GM18867 (cell line): ENCODE data around the gene CLCNKA.
"Not testable (repeated sequence)": the region's sequence is repeated elsewhere in the genome, so short reads cannot be mapped to it uniquely, and the experiment has no call there.

ENCODE experiments used
- ATAC-seq: cut with Tn5 transposase; IDR thresholded peaks from one replicate; pipeline ENCODE4 v1.9.1; 2021; ENCODE audit warnings: mild to moderate bottlenecking, moderate library complexity; ENCODE audit not compliant: unreplicated experiment

Gene CLCNKA

DNA sequence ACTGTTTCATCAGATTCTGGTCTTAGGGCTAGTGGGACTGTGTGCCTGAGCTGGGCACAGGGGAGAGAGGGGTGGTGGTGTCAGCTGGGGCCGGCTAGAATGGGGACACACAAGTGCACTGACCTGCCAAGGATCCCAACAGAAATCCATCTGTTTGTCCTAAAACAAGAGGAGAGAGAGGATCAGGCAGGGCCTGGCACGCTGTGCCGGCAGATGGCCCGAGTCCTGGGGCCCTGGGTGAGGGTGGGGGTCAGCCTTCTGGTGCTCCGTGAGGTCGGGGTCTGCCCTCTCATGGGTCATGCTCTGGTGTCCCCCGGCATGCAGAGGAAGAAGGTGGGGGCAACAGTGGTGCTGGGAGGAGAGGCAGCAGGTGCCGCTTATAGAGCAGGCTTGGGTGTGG is 18.0 kb downstream of the CLCNKA start:
- ATAC-seq: not testable (repeated sequence)

DNA sequence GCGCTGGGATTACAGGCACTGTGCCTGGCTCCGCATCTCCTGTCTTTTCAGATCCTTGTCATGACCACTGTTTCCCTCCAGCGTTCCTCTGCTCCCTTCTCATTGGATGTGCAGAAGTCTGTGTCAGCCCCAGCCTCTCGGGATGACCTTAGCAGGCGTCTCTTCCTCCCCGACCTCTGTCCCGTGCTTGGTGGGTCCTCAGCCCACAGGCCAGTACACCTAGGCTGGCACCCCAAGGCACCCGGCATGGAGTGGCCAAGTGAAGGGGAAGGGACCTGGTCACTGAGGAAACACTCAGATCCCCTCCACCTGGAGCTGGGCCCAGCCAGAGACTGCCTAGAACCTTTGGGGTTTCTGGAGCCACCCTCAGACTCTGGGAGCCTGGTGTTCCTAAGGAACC is 19.4 kb downstream of the CLCNKA start:
- ATAC-seq: no peak

DNA sequence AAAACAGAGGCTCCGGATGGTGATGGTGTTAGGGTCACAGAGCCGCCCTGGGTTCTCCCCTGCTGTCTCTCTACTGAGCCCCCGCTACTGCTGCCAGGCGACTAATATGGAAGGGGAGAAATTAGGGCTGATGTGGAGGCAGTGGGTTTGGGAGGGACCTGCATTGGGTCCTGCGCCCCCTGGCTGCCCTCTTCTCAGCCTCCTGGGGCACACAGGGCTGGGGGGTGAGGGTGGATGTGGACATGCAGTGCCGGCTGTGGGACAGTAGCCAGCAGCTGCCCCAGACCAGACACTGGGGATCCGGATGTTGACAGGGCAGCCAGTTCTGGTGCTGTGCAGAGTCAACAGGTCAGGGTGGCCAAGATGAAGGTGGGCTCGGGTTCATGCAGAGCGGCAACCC is 20.3 kb downstream of the CLCNKA start:
- ATAC-seq: no peak

DNA sequence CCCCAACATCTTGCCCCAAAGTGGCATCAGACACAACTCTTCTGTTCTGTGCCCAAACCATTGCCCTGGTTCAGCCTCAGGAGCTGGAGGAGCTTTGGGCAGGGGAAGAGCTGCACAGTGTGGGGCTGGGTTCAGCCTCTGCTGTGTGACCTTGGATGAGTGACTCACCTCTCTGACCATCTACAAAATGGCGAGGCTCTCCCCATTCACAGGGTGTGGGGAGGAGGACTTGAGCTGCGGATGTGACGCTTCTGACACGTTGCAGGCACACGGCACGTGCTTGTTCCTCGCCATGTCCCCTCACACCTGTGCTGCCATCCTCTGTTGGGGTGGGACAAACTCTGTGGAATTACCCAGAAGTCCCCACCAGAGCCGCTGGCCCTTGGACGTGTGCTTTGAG is 20.8 kb downstream of the CLCNKA start:
- ATAC-seq: not testable (repeated sequence)

DNA sequence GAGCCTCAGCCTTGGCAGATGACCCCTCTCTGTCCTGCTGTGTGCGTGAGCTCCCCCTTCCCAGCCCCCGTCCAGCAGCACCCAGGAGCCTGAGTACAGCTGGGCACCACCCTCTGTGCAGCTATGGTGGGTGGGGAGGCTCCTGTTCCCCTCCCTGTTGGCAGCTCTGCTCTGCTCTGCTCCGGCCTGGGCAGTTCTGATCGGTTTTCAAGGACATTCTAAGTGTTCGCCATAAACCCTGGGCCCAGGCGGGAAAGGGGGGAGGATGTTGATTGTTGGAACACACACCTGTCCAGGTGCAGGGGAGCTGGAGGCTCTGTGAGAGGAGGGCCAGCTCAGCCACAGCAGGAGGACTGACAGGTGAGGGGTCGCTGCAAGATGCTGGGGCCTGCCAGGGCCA is 21.7 kb downstream of the CLCNKA start, which contains the start of gene CLCNKB:
TSS of gene CLCNKB (plus strand) at position 262 of the 400 bp plus-strand sequence. CDS start 711 bp downstream, outside the sequence.
- ATAC-seq: no peak

DNA sequence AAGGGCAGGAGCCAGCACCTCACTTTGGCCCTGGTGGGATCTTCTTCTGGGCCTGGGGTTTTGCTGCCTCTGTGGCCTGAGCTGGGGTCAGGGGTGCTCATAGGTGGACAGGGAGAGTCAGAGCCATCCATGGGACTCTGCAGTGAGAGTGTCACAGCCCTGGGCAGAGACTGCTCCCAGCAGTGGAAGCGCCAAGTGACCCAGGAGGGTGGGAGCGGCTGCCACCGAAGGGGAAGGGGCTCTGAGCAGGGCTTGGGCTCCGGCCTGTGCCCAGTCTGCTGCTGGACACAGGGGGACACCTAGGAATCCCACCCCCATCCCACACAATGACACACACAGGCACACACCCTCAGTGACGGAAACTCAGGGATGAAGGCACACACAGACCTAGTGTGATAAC is 22.1 kb downstream of the CLCNKA start:
- no peak for ATAC-seq

DNA sequence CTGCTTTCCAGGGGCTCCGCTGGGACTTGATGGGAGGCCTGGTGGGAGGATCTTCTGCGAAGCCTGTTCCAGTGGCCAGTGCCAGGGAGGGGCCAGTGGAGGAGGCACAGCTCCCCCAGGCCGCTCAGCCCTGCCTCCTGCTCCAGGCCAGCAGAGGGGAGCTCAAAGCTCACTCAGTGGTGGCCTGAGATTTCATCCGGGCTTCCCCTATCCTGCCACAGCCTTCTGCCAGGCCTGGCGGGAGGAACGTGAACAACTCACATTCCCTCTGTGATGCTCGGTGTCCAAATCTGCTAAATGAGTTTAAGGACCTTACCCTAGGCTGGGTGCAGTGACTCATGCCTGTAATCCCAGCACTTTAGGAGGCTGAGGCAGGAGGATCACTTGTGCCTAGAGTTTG is 25.0 kb downstream of the CLCNKA start:
- ATAC-seq: no peak

DNA sequence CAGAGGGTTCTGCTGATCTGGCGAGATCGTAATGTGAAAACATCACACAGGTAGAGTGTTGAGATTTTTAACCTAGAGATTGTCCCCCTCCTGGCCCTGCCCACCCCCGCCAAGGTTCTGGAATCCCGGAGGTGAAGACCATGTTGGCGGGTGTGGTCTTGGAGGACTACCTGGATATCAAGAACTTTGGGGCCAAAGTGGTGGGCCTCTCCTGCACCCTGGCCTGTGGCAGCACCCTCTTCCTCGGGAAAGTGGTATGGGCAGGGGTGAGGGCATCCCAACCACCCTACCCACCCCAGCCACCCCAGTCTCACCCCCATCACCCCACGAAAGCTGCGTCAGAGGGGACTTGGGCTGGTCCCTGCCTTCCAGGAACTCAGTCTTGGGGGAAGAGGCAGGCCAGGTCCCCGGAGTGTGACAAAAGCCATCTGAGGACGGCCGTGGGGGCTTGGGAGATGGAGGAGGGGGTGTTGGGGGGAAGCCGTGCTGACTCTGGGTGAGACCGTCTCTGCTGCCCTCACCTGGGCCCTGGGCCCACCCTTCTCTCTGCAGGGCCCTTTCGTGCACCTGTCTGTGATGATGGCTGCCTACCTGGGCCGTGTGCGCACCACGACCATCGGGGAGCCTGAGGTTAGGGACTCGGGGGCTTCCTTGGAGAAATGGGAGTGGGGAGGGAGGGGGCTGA is 26.1 kb downstream of the CLCNKA start:
- no peak for ATAC-seq

DNA sequence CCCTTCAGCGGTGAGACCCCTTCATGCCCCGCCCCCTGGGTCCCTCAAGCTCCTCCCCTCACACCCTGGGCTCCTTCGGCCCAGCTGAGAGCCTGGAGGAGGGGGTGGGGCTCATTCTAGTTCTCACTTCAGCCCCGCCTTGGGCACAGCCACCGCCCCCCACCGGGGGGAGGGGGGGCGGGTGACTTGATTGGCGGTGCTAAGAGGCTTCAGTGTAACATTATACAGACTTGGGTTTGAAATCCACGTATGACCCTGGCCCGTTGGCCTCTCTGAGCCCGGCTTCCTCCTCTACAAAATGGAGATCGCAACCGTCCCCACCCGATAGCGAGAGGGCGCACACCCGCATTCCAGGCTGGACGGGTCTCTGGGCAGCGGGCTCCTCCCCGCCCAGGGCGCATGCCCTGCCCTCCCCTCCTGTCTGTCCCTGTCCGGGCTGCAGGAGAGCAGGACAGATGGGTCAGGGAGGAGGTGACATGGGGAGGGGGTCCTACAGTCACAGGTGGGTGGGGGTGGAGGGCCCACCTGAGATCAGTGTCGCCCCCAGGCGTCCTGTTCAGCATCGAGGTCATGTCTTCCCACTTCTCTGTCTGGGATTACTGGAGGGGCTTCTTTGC is 26.8 kb downstream of the CLCNKA start:
- no peak for ATAC-seq

DNA sequence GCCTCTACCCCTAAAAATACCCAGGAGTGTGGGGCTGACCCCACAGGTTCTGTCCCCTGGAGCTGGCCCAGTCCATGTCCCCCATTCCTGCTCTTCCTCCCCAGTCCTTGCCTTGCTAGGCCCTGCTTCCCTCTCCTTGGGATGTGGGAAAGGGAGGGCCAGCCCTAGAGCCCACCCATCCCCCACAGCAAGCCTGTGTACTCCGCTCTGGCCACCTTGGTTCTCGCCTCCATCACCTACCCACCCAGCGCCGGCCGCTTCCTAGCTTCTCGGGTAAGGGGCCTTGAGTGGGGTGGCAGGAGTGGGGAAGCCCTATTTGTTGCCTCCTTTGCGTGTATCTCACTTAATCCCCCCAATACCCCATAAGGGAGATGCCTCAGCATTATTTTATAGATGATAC is 28.5 kb downstream of the CLCNKA start:
- no peak for ATAC-seq

DNA sequence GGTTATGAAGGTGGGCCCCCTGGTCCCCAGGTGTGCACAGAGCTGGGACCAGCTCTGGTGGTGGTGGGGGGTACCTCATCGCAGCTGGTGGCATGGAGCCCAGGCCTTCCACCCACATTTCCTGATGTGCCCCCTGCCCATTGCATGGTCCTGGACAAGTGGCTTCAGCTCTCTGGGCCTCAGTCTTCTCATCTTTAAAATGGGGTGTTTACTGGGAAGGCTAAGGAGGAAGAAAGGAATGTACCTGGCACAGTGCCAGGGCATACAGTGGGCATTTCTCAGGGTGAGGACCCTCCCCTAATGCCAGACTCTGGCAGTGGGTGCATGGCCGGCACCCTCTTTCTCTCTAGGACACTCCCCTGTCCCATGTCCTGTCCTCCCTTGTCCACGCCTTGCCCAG is 29.2 kb downstream of the CLCNKA start:
- ATAC-seq: no peak

DNA sequence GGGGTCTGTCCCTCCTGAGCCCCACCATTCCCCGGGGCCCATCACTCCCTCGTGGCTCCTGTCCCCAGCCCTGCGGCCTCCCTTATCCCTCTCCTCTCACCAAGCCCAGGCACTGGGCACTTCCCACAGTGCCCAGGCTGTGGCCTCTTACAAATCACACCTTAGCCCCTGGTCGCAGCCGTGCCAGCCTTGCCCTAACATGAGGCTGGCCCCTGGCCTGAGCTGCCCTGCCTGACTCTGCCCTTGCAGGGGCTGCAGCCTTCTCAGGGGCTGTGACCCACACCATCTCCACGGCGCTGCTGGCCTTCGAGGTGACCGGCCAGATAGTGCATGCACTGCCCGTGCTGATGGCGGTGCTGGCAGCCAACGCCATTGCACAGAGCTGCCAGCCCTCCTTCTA is 30.1 kb downstream of the CLCNKA start:
- not testable (repeated sequence) for ATAC-seq

DNA sequence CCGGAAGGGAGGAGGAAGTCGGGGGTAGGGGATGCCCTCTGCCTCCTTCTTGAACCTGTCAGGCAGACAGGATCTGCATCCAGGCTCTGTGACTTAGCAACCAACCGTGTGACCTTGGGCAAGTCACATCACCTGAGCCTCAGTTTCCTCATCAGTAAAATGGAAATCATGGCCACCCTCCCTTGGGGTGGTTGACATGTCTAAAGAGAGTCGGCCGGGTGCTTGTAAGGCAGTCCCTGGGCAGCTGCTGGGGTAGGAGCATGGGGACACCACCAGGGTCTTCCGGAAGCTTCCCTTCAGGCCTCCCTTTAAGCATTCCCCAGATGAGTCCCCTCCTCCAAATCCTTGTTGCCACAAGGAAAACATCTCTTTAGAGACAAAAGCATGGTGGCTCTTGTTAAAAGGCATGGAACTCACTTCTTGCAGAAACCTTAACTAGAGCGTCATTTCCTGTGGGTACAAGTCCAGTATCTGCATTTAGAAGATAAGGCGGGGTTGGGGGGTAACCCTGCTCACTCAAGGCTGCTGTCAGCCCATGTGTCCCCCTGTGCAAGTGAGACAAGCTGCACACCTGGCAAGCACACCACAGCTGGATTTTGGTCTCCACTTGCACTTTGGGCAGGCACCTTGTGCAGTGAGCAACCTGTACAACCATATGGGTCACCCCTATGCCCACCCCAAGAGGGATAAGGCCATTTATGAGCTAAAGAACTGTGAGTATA is 32.1 kb downstream of the CLCNKA start:
- no peak for ATAC-seq

DNA sequence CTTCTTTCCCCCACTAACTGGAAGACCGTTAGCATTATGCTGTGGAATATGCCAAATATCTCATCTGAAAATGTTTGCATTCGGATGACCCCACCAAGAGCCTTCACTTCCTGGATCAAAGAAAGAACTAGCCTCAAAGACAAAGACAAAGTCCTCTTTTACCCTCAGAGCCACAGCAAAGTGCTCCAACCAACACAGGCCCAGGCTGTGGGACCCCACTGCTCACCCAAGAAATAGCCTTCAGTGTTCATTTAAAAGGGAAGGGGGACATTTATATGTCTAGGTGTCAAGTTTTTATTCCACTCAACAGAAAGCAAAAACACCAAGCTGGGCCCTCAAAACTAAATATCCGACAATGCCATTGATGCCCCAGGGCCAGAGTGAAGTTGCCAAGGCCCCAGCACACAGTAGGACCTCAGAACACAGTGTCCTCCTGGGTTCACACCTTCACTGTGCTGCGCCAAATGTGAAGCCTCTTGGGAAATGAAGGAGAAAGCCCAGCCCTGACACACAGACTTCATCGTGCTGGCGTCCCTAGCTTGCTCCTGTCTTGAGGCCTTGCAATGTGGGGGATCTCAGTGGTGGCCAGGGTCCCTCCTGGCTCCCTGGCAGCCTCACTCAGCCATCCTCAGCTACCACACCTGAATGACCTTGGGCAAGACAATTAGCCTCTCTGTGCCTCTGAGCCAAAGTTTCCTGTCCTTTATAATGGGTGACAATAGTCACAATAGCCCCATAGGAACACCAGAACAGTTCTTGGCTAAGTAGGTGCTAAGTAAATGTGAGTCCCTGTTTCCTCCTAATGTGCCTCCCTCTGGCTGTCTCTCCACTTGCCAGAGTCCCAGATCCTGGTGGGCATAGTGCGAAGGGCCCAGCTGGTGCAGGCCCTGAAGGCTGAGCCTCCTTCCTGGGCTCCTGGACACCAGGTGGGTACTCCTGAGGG is 33.0 kb downstream of the CLCNKA start:
- ATAC-seq: no peak

DNA sequence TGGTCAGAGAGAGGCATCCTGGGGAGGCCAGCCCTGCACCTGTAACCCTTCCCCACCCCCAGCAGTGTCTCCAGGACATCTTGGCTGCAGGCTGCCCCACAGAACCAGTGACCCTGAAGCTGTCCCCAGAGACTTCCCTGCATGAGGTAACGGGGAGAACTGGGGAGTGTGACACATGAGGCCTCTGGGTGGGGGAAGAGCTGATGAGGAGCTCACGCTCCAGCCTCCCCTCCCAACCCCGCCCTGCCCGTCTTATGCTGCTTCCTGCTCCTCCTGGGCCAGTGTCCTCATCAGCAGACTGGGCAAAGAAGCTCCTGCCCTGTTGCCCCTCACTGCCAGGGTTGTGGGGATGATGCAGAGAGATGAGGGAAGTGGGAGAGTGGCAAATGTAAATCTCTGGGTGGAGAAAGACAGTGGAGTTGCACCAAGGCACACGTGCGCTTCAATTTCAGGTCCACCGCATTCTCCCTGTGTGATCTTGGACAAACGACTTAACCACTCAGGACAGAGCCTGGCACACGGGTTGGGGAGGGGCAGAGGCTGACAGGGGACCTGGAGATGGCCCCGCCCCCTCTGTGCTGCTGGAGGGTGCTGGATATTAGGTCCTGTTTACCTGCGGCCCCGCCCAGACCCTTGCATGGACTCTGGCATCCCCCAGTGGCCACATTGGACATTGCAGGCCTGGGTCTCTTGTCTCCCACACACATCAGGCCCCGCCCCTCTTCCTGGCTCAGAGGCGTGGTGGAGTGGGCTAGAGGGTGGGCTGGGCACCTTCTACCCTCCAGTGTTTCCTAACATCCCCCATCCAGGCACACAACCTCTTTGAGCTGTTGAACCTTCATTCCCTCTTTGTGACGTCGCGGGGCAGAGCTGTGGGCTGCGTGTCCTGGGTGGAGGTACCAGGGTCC is 34.0 kb downstream of the CLCNKA start:
- peak; percentile 71 for ATAC-seq

DNA sequence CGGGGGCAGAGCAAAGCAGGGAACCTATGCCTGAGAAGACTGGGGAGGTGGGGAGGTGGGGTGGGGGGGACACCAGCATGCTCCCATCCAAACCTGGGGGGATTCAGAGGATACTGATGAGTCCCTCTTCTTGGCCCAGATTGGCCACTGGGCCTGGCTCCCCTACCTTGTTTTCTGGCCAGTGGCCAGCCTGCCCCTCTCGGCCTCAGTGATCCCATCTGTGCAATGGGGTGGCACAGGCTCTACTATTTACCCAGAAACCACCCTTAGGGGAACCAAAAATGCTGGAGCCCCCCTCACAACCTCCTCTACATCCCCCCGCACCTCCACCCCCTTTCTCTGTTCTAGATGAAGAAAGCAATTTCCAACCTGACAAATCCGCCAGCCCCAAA is 34.7 kb downstream of the CLCNKA start:
- ATAC-seq: not testable (repeated sequence)

DNA sequence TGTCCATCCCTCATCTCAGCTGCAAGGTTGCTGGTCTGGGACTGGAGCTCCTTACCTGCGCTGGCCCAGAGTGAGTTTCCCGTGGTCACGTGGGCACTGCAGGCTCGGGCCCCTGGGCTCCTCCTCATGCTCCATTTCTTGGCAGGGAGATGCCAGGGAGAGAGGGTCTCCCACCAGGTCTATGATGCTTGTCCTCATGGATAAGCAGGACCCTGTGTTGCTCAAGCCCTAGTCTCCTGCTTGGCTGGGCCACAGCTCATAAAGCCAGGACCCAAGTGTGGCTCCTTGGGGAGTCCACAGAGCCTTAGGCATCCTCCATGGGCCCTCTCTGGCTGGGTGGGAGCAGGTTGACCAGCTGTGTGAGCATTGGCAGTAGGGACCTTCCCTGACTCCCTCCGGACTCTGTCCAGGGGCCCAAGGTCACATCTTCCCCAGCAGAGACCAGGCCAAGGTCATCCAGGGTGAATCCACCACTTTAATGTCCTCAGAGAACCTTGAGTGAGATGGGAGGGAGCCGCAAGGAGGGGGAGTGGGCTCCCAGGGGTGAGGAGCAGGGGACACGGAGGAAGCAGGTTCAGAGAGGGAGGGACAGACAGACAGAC is 35.6 kb downstream of the CLCNKA start:
- ATAC-seq: not testable (repeated sequence)

DNA sequence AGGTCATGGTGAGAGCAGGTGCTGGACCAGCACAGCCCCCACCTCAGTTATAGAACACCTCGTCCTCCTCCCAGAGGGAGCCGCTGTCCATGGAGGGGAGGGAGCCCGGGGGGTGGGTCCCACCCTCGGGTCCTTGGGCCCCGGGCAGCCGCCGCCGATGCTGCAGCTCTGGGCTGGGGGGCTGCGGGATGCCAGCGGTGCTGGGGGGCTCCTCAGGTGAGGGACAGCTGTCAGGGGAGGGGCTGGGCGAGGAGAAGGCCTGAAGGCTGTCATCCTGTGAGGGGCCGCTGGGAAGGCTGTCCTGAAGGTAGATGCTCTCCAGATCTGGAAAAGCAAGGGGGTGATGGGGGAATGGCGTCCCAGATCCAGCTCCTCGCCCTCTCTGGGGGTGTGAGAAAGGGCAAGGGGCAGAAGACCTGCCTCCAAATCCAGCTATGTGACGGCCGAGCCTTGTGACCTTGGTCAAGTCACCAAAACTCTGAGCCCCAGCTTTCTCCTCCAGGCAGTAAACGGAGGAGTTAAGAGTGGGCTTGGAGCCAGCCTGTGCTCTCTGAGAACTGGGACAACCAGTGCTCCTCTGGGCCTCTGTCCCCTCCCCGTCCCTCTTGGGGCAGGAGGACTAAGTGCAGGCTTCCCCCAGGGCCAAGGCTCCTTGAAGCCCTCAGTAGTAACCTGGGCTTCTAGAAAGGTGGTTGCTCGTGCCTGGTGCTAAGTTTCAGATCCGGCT is 36.7 kb downstream of the CLCNKA start:
- ATAC-seq: not testable (repeated sequence)

DNA sequence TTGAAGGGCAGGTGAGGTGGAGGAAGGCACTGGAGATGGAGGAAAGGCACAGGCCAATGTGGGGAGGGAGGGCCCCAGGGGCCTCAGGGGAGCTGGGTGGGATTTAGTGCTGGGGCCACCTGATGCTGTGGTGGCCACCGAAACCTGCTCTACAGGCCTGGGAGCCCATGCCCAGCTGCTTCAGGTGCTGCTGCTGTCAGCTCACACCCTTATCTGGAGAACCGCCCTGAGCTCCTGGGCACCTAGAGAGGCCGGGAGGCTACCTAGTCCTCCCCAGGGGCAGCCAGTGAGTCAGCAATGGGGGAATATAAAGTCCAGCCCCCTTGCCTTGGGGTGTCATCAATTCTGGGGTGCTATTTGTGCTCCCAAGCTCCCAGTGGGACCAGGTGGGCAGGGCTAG is 39.4 kb downstream of the CLCNKA start:
- no peak for ATAC-seq
